GM18909 (cell line): ENCODE results near the gene ACOT8.
"Not testable (repeated sequence)": the region's sequence is repeated elsewhere in the genome, so short reads cannot be mapped to it uniquely, and the experiment has no call there.

Experiments
- ATAC-seq: cut with Tn5 transposase; IDR thresholded peaks from one replicate; pipeline ENCODE4 v1.9.1; 2021; ENCODE audit warnings: mild to moderate bottlenecking; ENCODE audit not compliant: unreplicated experiment, poor library complexity

ACOT8 gene

DNA sequence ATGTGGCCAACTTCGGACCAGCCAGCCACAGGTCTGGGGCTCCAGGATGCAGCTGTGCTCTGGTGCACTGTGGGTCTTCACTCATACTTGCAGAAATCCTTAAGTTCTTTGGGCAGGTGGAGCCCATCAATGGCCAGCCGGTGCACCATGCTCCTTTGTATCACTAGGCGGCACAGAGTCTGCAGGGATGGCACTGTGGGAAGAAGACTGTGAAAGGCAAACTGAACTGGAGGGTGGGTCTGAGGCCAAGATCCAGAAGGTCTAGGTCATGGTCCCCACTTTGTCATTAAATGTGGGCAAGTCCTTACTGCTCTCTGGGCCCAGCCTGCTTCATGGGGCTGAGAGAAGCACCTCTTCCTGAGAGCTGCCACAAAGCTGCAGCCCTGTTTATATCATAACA, 31.5 kb upstream of the ACOT8 start:
- ATAC-seq: no peak

GRCh38 chr20:45887346-45887715, 30.1 kb upstream of the ACOT8 start, which contains the start of gene SPATA25:
Gene SPATA25 (minus strand): TSS chr20:45887622. CDS start chr20:45887590, 32 bp downstream.
- ATAC-seq: no peak

DNA sequence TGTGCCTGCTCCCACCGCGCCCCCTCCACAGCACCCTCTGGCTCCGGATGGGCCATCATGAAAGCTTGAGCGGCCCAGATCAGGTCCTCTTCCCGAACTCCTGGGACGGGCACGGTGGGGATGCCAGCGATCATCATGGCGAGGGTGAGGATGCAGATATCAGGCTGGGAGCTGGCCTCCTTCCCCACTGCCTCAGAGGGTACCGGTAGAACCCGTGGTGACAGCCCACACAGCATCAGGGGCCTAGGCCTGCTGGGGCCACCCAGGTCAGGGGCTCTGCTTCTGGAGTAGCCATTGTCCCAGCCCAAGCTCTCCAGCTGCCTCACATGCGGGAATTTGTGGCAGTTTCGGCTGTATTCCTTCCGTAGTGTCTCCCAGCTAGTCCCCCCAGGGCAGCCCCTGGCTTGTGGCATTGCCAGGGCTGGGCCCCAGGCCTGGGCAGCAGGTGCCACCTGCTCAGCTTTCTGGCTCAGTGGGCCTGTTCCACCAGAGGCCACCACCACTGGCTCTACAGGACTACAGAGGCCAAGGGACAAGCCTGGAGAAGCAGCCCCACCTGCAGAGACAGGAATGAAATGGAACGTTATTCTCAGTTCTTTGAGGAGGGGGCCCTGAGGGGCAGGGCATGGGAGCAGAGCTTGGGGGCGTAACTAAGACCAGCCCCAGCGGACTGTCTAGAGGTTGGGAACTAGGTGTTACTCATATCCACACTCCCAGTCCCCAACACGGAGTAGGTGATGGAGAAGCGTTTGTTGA, 29.6 kb upstream of the ACOT8 start:
- no peak for ATAC-seq

GRCh38 chr20:45883100-45883469, 25.9 kb upstream of the ACOT8 start:
- no peak for ATAC-seq

GRCh38 chr20:45882469-45883099, 25.4 kb upstream of the ACOT8 start:
- ATAC-seq: no peak

DNA sequence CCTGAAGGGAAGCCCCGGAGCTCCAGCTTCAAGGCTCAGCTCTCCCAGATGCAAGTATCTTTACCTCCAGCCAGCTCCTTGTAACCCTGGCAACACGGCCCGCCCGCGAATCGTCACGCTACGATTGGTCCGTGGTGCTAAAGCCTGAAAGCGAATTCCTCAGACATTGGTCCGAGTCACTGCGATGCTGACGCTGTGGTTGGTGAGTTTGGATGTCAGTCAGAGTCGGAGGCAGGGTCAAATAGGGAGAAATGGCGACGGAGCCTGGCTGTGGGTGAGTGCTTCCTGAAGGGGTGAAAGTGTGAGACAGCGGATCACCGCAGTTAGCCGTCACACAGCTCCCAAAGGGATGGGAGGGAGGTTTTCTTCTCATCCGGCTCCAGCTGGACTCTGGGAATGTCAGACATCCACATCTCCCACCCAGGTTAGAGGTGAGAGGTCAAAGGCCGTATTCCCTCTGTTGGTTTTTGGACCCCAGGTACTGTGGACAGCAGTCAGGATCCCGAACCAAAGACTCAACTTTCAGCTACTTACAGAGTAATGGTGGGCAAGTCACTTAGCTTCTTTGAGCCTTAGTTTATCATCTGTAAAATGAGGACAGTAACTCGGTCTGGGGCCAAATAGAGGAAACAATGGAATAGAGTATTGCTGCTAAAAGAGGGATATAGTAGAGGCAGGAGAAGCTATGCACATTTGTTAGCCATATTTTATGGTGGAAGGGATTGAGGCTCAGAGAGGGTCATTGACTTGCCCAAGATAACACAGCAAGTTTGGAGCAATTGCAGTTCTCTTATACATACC, 24.0 kb upstream of the ACOT8 start, which contains the start of gene ZSWIM1:
Gene ZSWIM1 (plus strand): TSS at position 240 of the 801 bp plus-strand sequence. CDS start 1,366 bp downstream, outside the sequence.
- peak; percentile 97 for ATAC-seq

GRCh38 chr20:45878076-45878761, 21.0 kb upstream of the ACOT8 start:
- no peak for ATAC-seq

DNA sequence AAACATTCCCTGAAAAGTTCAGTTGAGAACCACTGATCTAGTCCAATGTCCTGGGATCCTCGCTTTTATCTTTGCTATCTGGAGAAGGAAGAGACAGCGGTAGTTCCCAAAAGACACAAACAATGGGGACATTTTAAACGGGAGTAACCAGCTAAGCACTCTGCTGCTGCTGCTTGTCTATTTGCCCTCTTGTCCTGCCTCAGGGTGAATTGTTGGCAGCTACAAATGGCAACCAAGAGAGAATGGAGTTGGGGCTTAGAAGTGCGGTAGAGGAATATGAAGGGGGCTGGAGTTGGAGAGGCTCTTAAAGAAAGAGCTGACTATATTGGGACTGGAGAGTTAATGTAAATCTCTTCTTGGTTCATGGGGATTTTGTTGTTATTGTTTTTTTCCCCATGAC, 17.4 kb upstream of the ACOT8 start:
- no peak for ATAC-seq

DNA sequence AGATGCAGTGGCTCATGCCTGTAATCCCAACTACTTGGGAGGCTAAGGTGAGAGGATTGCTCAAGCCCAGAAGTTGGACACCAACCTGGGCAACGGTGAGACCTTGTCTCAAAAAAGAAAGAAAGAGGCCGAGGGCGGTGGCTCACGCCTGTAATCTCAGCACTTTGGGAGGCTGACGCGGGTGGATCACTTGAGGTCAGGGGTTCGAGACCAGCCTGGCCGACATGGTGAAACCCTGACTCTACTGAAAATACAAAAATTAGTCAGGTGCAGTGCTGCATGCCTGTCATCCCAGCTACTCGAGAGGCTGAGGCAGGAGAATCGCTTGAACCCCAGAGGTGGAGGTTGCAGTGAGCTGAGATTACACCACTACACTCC, 16.9 kb upstream of the ACOT8 start:
- ATAC-seq: not testable (repeated sequence)

DNA sequence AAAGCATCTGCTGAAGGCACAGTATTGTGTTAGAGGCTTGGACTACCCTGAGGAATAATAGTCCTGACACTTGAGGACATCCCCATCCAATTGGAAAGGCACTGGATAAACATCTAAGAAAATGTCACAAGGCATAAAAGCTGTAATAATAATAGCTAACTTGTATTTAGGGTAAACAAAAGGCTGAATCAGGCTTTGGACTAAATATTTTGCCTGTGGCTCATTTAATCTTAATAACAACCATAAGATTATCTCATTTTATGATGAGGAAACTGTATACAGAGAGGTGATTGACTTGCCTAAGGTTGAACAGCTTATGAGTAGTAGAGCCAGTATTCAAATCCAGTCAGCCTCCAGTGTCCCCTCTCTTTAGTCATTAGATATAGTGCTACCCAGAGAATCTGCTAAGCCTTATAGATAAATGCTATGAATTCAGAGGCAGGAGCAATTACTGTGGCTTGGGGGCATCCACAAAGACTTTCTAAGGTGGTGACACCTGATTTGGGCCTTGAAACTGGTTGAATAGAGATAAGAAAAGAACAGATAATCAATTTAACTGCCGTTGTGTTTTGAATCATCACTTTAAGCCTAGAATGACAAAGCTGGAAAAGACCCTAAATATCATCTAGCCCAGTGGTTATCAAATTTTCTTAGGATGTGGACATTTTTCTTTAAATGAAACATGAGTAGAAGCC, 16.4 kb upstream of the ACOT8 start:
- ATAC-seq: no peak

GRCh38 chr20:45872626-45873025, 15.4 kb upstream of the ACOT8 start:
- ATAC-seq: no peak

- no peak for ATAC-seq
These were observed 10.6 kb upstream of the ACOT8 start for GRCh38 chr20:45867819-45868176.

- ATAC-seq: no peak
These were observed 10.1 kb upstream of the ACOT8 start for GRCh38 chr20:45867136-45867818.

DNA sequence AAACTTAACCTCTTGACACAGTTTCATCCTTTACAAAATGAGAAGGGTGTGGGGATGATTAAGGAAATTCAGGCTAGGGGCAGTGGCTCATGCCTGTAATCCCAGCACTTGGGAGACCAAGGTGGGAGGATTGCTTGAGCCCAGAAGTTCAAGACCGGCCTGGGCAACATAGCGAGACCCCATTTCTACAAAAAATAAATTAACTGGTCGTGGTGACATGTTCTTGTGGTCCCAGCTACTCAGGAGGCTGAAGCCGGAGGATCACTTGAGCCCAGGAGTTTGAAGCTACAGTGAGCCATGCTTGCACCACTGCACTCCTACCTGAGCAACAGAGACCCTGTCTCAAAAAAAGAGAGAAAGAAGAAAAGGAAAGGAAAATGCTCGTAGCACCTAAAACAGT, 9.3 kb upstream of the ACOT8 start:
- ATAC-seq: no peak

DNA sequence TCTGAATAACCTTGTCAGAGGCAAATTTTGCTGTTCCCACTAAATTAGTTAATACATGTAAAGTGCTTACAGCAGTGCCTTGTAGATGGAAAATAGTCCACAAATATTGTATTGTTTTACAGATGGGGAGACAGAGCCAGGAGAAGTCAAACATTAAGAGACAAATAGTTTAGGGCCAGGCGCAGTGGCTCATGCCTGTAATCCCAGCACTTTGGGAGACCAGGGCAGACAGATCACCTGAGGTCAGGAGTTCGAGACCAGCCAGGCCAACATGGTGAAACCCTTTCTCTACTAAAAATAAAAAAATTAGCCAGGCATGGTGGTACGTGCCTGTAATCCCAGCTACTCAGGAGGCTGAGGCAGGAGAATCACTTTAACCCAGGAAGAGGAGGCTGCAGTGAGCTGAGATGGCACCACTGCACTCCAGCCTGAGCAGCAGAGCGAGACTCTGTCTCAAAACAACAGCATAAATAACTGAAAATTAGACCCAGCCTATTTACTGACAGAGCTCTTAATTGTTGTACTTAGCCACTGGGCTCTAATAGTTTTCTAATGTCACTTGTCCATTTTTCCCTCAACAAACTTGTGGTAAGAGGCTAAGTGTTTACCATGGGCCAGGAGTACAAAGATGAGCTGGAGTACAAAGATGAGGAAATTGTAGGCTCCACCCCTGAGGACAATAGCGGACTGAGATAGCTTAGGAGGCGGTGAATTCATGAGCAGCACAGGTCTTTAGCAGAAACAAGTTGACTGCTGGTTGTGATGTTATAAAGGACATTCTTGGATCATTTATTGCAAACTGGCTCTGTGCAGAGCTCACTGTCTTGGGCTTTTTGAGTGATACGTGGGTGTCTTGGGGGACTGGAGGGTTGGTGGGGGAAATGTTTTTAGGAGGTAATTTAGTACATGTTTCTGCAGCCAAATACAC, 6.6 kb upstream of the ACOT8 start:
- ATAC-seq: no peak

- no peak for ATAC-seq
These were observed 4.3 kb upstream of the ACOT8 start for GRCh38 chr20:45861221-45862075.

- no peak for ATAC-seq
These were observed 3.5 kb upstream of the ACOT8 start for GRCh38 chr20:45860560-45861220.
